Measurements from ENCODE around the gene SUPT4H1. TPM values are rescaled to one million over a fixed set of nuclear protein-coding genes. Genes with fewer than 3 reads are reported as not detected.

The SUPT4H1 gene
- total RNA-seq, 1 experiment from 2014 or later: 100.0 TPM

GRCh38 chr17:58382108-58382871 lies 30.3 kb upstream of the SUPT4H1 start:
- no peak overlapping the region for H3K4me3 ChIP-seq (ENCODE audit: low read length)
- H3K27me3 ChIP-seq (ENCODE audit: low read length): no peaks in the 10 kb centered on the region
- no peak for DNase-seq
- no peaks in the 10 kb centered on the region for H3K36me3 ChIP-seq (ENCODE audit: low read depth, low read length)
- no peak overlapping the region for H3K9ac ChIP-seq (ENCODE audit: low read length)
- no peak overlapping the region for H3K4me2 ChIP-seq (ENCODE audit: low read length)
- no peaks in the 10 kb centered on the region for H3F3A ChIP-seq (ENCODE audit: low read length, unreplicated experiment)
- intact Hi-C loops (cut with micrococcal nuclease): no loop called here
- CTCF ChIA-PET: no interaction called here
- BruUV-seq (replicated peaks): no TSS peak
- peaks cover 11% of the 10 kb centered on the region; the same call in 1 of the 2 replicates for H3K4me1 ChIP-seq (ENCODE audit: insufficient read depth, low read length)
- POLR2A ChIA-PET (ENCODE audit: unreplicated experiment): interaction anchor here (0.5 kb wide), 1 partner anchor 68 kb away, joined by 4 read pairs; no protein-coding TSS in a partner anchor
- TF ChIP-seq EZH2 (IDR thresholded peaks at IDR 0.05; ENCODE audit: low read length, unreplicated experiment): no peak
- no peak for TF ChIP-seq CTCF (conservative IDR thresholded peaks at IDR 0.05; ENCODE audit: low read depth, low read length)
- no peak for TF ChIP-seq EZH2phosphoT487 (IDR thresholded peaks at IDR 0.05; ENCODE audit: borderline replicate concordance, low read length)
- no peaks in the 10 kb centered on the region for H3K9me2 ChIP-seq (replicated peaks; ENCODE audit: low read length)
- H3K27ac ChIP-seq (ENCODE audit: low read length): no peak overlapping the region
- H4K20me1 ChIP-seq (ENCODE audit: low read length): no peaks in the 10 kb centered on the region
- no peaks in the 10 kb centered on the region for H3K79me2 ChIP-seq (ENCODE audit: low read length)
- ATAC-seq: no peak; the same call in 1 of the 2 replicates
- H2AFZ ChIP-seq (ENCODE audit: low read length): no peak overlapping the region
- no peaks in the 10 kb centered on the region for H3K9me3 ChIP-seq (ENCODE audit: low read length)

GRCh38 chr17:58381124-58382035 lies 29.4 kb upstream of the SUPT4H1 start:
- POLR2A ChIA-PET (ENCODE audit: unreplicated experiment): no interaction called here
- no peak for ATAC-seq

More at GRCh38 chr17:58381124-58382035, 29.4 kb upstream of the SUPT4H1 start:
- no peaks in the 10 kb centered on the region for H3K79me2 ChIP-seq (ENCODE audit: low read length)
- H3K27ac ChIP-seq (ENCODE audit: low read length): no peak overlapping the region
- no peaks in the 10 kb centered on the region for H3K9me3 ChIP-seq (ENCODE audit: low read length)
- H3K36me3 ChIP-seq (ENCODE audit: low read depth, low read length): no peaks in the 10 kb centered on the region
- no peaks in the 10 kb centered on the region for H3K9me2 ChIP-seq (replicated peaks; ENCODE audit: low read length)
- TF ChIP-seq EZH2phosphoT487 (IDR thresholded peaks at IDR 0.05; ENCODE audit: borderline replicate concordance, low read length) (no peak), EZH2 (IDR thresholded peaks at IDR 0.05; ENCODE audit: low read length, unreplicated experiment) (no peak), CTCF (conservative IDR thresholded peaks at IDR 0.05; ENCODE audit: low read depth, low read length) (no peak)
- no peak overlapping the region for H2AFZ ChIP-seq (ENCODE audit: low read length)
- intact Hi-C loops (cut with micrococcal nuclease): no loop called here
- H3K4me1 ChIP-seq (ENCODE audit: insufficient read depth, low read length): peaks cover 15% of the 10 kb centered on the region
- no peak overlapping the region for H3K4me2 ChIP-seq (ENCODE audit: low read length)
- H4K20me1 ChIP-seq (ENCODE audit: low read length): no peaks in the 10 kb centered on the region
- H3F3A ChIP-seq (ENCODE audit: low read length, unreplicated experiment): no peaks in the 10 kb centered on the region
- no peak overlapping the region for H3K4me3 ChIP-seq (ENCODE audit: low read length)
- H3K9ac ChIP-seq (ENCODE audit: low read length): no peak overlapping the region
- CTCF ChIA-PET: no interaction called here
- H3K27me3 ChIP-seq (ENCODE audit: low read length): no peaks in the 10 kb centered on the region
- no TSS peak for BruUV-seq (replicated peaks)
- no peak for DNase-seq

All from PC-3 (cell line).